IMR-90 (cell line): ENCODE results near the gene SRSF2. TPM values are rescaled to one million over a fixed set of nuclear protein-coding genes. Genes with fewer than 3 reads are reported as not detected.

ENCODE experiments used
- ATAC-seq: fragments of 200-7000 bp; cut with Tn5 transposase; 2 replicates; pipeline ENCODE4 v1.9.1; 2020; ENCODE audit warnings: low read depth, mild to moderate bottlenecking, moderate library complexity
- BruUV-seq: library from RNA; stranded (reverse); fragments of 400-500 nt; replicated peaks from 2 replicates; lab custom pipeline; 2021; lab: Mats Ljungman, UMichigan
- CTCF ChIA-PET: fragments of 300-600 bp; formaldehyde crosslinking; extraction: SDS; loops from one replicate; lab custom pipeline; 2021; ENCODE audit warnings: antibody characterized with exemption; lab: Yijun Ruan, JAX
- POLR2A ChIA-PET: fragments of 300-600 bp; sonication (Branson Sonifier 250); formaldehyde crosslinking; loops from one replicate; lab custom pipeline; 2022; ENCODE audit warnings: antibody characterized with exemption; ENCODE audit not compliant: unreplicated experiment; lab: Charles Lee
- DNase-seq: peaks from one replicate; pipeline ENCODE4 v3.0.0; 2013
- H2AFZ ChIP-seq: replicated peaks from 2 replicates; pipeline ENCODE3; 2013; ENCODE audit warnings: low read length, mild to moderate bottlenecking; ENCODE audit not compliant: poor library complexity
- H2AK5ac ChIP-seq: 2 replicates; pipeline ENCODE4 v1.6.1; 2013; ENCODE audit warnings: low read depth, low read length, inconsistent platforms
- H2AK9ac ChIP-seq: replicated peaks from 2 replicates; pipeline ENCODE3; 2013; ENCODE audit warnings: mild to moderate bottlenecking, low read depth, low read length, moderate library complexity; ENCODE audit not compliant: poor library complexity
- H2BK120ac ChIP-seq: 2 replicates; pipeline ENCODE4 v1.6.1; 2013; ENCODE audit warnings: low read depth, low read length, inconsistent platforms
- H2BK15ac ChIP-seq: 3 replicates; pipeline ENCODE4 v1.6.1; 2013; ENCODE audit warnings: low read depth, low read length, inconsistent platforms
- H2BK20ac ChIP-seq: 2 replicates; pipeline ENCODE4 v1.6.1; 2013; ENCODE audit warnings: low read depth, mild to moderate bottlenecking, inconsistent platforms, low read length, moderate library complexity
- H2BK5ac ChIP-seq: 2 replicates; pipeline ENCODE4 v1.6.1; 2013; ENCODE audit warnings: mild to moderate bottlenecking, low read depth, low read length, inconsistent platforms; ENCODE audit not compliant: poor library complexity, severe bottlenecking
- H3K14ac ChIP-seq: replicated peaks from 2 replicates; pipeline ENCODE4 v1.6.1; 2013; ENCODE audit warnings: low read depth, low read length, inconsistent platforms
- H3K18ac ChIP-seq: 2 replicates; pipeline ENCODE4 v1.6.1; 2013; ENCODE audit warnings: low read depth, low read length, control low read depth
- H3K23ac ChIP-seq: 2 replicates; pipeline ENCODE4 v1.6.1; 2013; ENCODE audit warnings: low read depth, low read length, inconsistent platforms
- H3K27ac ChIP-seq: 2 replicates; pipeline ENCODE4 v1.5.1; 2013; ENCODE audit warnings: mild to moderate bottlenecking, control low read depth, low read length; ENCODE audit not compliant: insufficient read depth
- H3K27me3 ChIP-seq: 2 replicates; pipeline ENCODE4 v1.6.1; 2013; ENCODE audit warnings: low read length; ENCODE audit not compliant: control insufficient read depth, insufficient read depth
- H3K36me3 ChIP-seq: 2 replicates; pipeline ENCODE4 v1.6.1; 2013; ENCODE audit warnings: low read length, mixed read lengths; ENCODE audit not compliant: control insufficient read depth, insufficient read depth
- H3K4ac ChIP-seq: 2 replicates; pipeline ENCODE4 v1.6.1; 2013; ENCODE audit warnings: low read depth, low read length, inconsistent platforms
- H3K4me1 ChIP-seq: 2 replicates; pipeline ENCODE4 v1.6.1; 2013; ENCODE audit warnings: low read length, mixed read lengths; ENCODE audit not compliant: control insufficient read depth, insufficient read depth
- H3K4me2 ChIP-seq: 2 replicates; pipeline ENCODE4 v1.6.1; 2013; ENCODE audit warnings: low read depth, mild to moderate bottlenecking, control low read depth, low read length, moderate library complexity
- H3K4me3 ChIP-seq: 2 replicates; pipeline ENCODE4 v1.5.1; 2013; ENCODE audit warnings: low read depth, mild to moderate bottlenecking, control low read depth, low read length, moderate library complexity; ENCODE audit not compliant: insufficient read depth
- H3K56ac ChIP-seq: 2 replicates; pipeline ENCODE4 v1.6.1; 2013; ENCODE audit warnings: low read length, inconsistent platforms; ENCODE audit not compliant: insufficient read depth; ENCODE audit errors: extremely low read depth
- H3K79me1 ChIP-seq, 2 experiments: 2 replicates each; pipeline ENCODE4 v1.6.1; 2013; ENCODE audit warnings: low read length in 2 of 2, inconsistent platforms in 1 of 2, low read depth in 1 of 2
- H3K9ac ChIP-seq: 2 replicates; pipeline ENCODE4 v1.6.1; 2013; ENCODE audit warnings: low read depth, low read length, control low read depth
- H3K9me1 ChIP-seq: 2 replicates; pipeline ENCODE4 v1.6.1; 2013; ENCODE audit warnings: low read length, inconsistent platforms; ENCODE audit not compliant: insufficient read depth
- H3K9me3 ChIP-seq: 2 replicates; pipeline ENCODE4 v1.6.1; 2013; ENCODE audit warnings: low read length; ENCODE audit not compliant: control insufficient read depth, insufficient read depth
- H4K20me1 ChIP-seq: 2 replicates; pipeline ENCODE4 v1.6.1; 2013; ENCODE audit warnings: low read length, inconsistent platforms; ENCODE audit not compliant: insufficient read depth
- H4K5ac ChIP-seq: 2 replicates; pipeline ENCODE4 v1.6.1; 2013; ENCODE audit warnings: mild to moderate bottlenecking, low read depth, low read length, control low read depth
- H4K8ac ChIP-seq, 2 experiments: 2 replicates each; pipeline ENCODE4 v1.6.1; 2013; ENCODE audit warnings: low read depth in 2 of 2, low read length in 2 of 2, control low read depth in 1 of 2, inconsistent platforms in 1 of 2
- H4K91ac ChIP-seq: 2 replicates; pipeline ENCODE4 v1.6.1; 2013; ENCODE audit warnings: low read depth, low read length, inconsistent platforms; ENCODE audit not compliant: insufficient read depth
- BHLHE40 ChIP-seq: fragments of 150-350 bp; IDR thresholded peaks from 2 replicates; pipeline ENCODE4 v1.6.1; 2016; ENCODE audit warnings: mild to moderate bottlenecking, low read depth, low read length
- CEBPB ChIP-seq: IDR thresholded peaks from 2 replicates; pipeline ENCODE4 v1.6.1; 2012; ENCODE audit warnings: low read depth, low read length, improper control_type of control experiment
- CHD1 ChIP-seq: IDR thresholded peaks from 2 replicates; pipeline ENCODE4 v1.6.1; 2012; ENCODE audit warnings: low read depth, low read length, improper control_type of control experiment
- FOS ChIP-seq: fragments of 150-350 bp; IDR thresholded peaks from 2 replicates; pipeline ENCODE4 v1.6.1; 2016; ENCODE audit warnings: low read depth, low read length
- MAFK ChIP-seq: IDR thresholded peaks from 2 replicates; pipeline ENCODE4 v1.6.1; 2012; ENCODE audit warnings: low read depth, low read length, improper control_type of control experiment
- MXI1 ChIP-seq: IDR thresholded peaks from 2 replicates; pipeline ENCODE4 v1.6.1; 2012; ENCODE audit warnings: low read depth, mild to moderate bottlenecking, low read length, moderate library complexity, borderline replicate concordance
- NFE2L2 ChIP-seq: fragments of 150-350 bp; IDR thresholded peaks from 2 replicates; pipeline ENCODE4 v1.6.1; 2016; ENCODE audit warnings: low read depth, mild to moderate bottlenecking, low read length
- RCOR1 ChIP-seq: IDR thresholded peaks from 2 replicates; pipeline ENCODE4 v1.6.1; 2012; ENCODE audit warnings: mild to moderate bottlenecking, low read length, improper control_type of control experiment; ENCODE audit not compliant: insufficient replicate concordance
- SMC3 ChIP-seq: fragments of 150-350 bp; IDR thresholded peaks from 2 replicates; pipeline ENCODE4 v1.6.1; 2016; ENCODE audit warnings: low read depth, mild to moderate bottlenecking, antibody characterized with exemption, low read length, moderate library complexity
- whole genome bisulfite sequencing, 2 experiments: methylation state at CpG; one replicate each; pipeline versions ENCODE4 v1.1.5 to v1.1.7; 2013; ENCODE audit warnings: missing lambda C conversion rate in 2 of 2; ENCODE audit not compliant: insufficient read length in 1 of 2; ENCODE audit errors: extremely low coverage in 2 of 2; 5-methylcytosine and 5-hydroxymethylcytosine counted together
- dilution Hi-C: fragments of 300-500 bp; cut with HindIII; formaldehyde crosslinking; loops from one replicate; pipeline ENCODE4 v1.14.3; 2018; ENCODE audit warnings: low sequenced_read_pairs; ENCODE audit not compliant: unreplicated experiment
- in situ Hi-C: fragments of 300-500 bp; cut with MboI; formaldehyde crosslinking; loops from 3 replicates; pipeline ENCODE4 v1.14.3; 2019; ENCODE audit warnings: low sequenced_read_pairs, inconsistent platforms, mixed read lengths
- intact Hi-C: fragments of 100-400 bp; cut with micrococcal nuclease; formaldehyde crosslinking; loops from 2 replicates; pipeline ENCODE4 v1.10.0; 2022
- polyA plus RNA-seq, 3 experiments: library from polyadenylated mRNA; depleted of rRNA; stranded (reverse); fragments of >200 nt; gene quantifications; 2 replicates each; pipeline ENCODE4 v1.2.3, GENCODE V29; 2012; ENCODE audit warnings: low replicate concordance in 1 of 3
- total RNA-seq: library from RNA; depleted of rRNA; stranded (reverse); fragments of >200 nt; gene quantifications from 2 replicates; pipeline ENCODE4 v1.2.3, GENCODE V29; 2012
- TF ChIP-seq, protein P1 (sequence below): conservative IDR thresholded peaks from 2 replicates; pipeline ENCODE4 v1.5.1; 2012; ENCODE audit warnings: mild to moderate bottlenecking, low read depth, low read length, improper control_type of control experiment
- TF ChIP-seq, protein P2 (sequence below): fragments of 150-350 bp; IDR thresholded peaks from 2 replicates; pipeline ENCODE4 v1.6.1; 2016; ENCODE audit warnings: low read depth, mild to moderate bottlenecking, low read length, moderate library complexity, borderline replicate concordance

Gene SRSF2
- total and polyA plus RNA-seq, 2 of the 4 experiments (the other 2 are of a cell fraction) = 98.0 to 296 TPM

DNA sequence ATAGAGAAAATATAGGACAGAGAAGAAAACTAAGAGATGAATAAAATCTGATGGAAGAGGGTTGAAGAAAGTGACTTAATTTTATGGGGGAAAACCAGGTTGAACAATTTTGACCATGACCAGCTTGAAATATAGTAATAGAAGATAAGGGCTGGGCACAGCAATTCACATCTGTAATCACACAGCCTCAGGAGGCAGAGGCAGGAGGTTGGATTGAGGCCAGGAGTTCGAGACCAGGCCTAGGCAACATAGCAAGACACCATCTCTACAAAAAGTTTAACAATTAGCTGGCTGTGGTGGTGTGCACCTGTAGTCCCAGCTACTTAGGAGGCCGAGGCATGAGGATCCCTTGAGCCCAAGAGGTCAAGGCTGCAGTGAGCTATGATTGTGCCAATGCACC is 35.1 kb downstream of the SRSF2 start:
- no peak overlapping the region; the same call in 1 of the 2 replicates for H3K9ac ChIP-seq

More for the DNA sequence above, 35.1 kb downstream of the SRSF2 start:
- POLR2A ChIA-PET = no interaction called here
- in situ Hi-C loops = no loop called here
- Histone ChIP-seq H4K91ac (no peak overlapping the region), H4K8ac (0 out of 4 replicates have a peak overlapping the region, but pooled peaks of 1 of the 2 experiments have one; percentile 17), H2BK20ac (no peak overlapping the region), H3K27ac (no peak overlapping the region), H3K9me3 (no peaks in the 10 kb centered on the region), H2BK15ac (no peak overlapping the region; the same call in 2 of the 3 replicates), H3K36me3 (peaks cover 2% of the 10 kb centered on the region; the same call in 1 of the 2 replicates), H2AK5ac (peak overlapping the region; percentile 43; the same call in 1 of the 2 replicates), H2AFZ (no peak overlapping the region), H2AK9ac (no peak overlapping the region), H3K4ac (no peak overlapping the region), H4K5ac (no peak overlapping the region), H3K79me1 (peaks cover 5 to 91% of the 10 kb centered on the region in 2 experiments; a peak in 3 of 4 replicates), H2BK120ac (no peak overlapping the region), H3K18ac (no peak overlapping the region), H3K4me2 (peak overlapping the region; percentile 82; the same call in 1 of the 2 replicates), H3K4me3 (no peak overlapping the region), H3K9me1 (peaks cover 52% of the 10 kb centered on the region), H4K20me1 (peaks cover 92% of the 10 kb centered on the region), H3K23ac (peak overlapping the region; percentile 70), H3K4me1 (peaks cover 48% of the 10 kb centered on the region), H3K56ac (no peak overlapping the region), H3K14ac (no peak overlapping the region; the same call in 1 of the 2 replicates), H3K27me3 (no peaks in the 10 kb centered on the region), H2BK5ac (peak overlapping the region; percentile 90)
- no TSS peak for BruUV-seq
- no peak for TF ChIP-seq NFE2L2
- no peak for TF ChIP-seq FOS
- no peak for TF ChIP-seq CEBPB
- TF ChIP-seq RCOR1 = no peak
- no peak for TF ChIP-seq BHLHE40
- TF ChIP-seq, protein P1, sequence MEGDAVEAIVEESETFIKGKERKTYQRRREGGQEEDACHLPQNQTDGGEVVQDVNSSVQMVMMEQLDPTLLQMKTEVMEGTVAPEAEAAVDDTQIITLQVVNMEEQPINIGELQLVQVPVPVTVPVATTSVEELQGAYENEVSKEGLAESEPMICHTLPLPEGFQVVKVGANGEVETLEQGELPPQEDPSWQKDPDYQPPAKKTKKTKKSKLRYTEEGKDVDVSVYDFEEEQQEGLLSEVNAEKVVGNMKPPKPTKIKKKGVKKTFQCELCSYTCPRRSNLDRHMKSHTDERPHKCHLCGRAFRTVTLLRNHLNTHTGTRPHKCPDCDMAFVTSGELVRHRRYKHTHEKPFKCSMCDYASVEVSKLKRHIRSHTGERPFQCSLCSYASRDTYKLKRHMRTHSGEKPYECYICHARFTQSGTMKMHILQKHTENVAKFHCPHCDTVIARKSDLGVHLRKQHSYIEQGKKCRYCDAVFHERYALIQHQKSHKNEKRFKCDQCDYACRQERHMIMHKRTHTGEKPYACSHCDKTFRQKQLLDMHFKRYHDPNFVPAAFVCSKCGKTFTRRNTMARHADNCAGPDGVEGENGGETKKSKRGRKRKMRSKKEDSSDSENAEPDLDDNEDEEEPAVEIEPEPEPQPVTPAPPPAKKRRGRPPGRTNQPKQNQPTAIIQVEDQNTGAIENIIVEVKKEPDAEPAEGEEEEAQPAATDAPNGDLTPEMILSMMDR = no peak
- TF ChIP-seq MAFK = no peak
- no peak for TF ChIP-seq MXI1
- TF ChIP-seq SMC3 = no peak
- no peak for TF ChIP-seq CHD1
- TF ChIP-seq, protein P2, sequence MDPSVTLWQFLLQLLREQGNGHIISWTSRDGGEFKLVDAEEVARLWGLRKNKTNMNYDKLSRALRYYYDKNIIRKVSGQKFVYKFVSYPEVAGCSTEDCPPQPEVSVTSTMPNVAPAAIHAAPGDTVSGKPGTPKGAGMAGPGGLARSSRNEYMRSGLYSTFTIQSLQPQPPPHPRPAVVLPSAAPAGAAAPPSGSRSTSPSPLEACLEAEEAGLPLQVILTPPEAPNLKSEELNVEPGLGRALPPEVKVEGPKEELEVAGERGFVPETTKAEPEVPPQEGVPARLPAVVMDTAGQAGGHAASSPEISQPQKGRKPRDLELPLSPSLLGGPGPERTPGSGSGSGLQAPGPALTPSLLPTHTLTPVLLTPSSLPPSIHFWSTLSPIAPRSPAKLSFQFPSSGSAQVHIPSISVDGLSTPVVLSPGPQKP = no peak
- CTCF ChIA-PET = no interaction called here
- DNase-seq (no peak), ATAC-seq (no peak)
- intact Hi-C loops = no loop called here
- WGBS, 2 experiments = no CpG with 5 or more reads among the region's 2 CpGs
- dilution Hi-C loops = no loop called here
